Gastrocnemius medialis (tissue), 4 donors: Measurements from ENCODE around the gene NCMAP. TPM values are rescaled to one million over a fixed set of nuclear protein-coding genes. Genes with fewer than 3 reads are reported as not detected.
A peak's percentile ranks its signal among the peaks of the same experiment; 100 is the strongest.
"Not testable (repeated sequence)": the region's sequence is repeated elsewhere in the genome, so short reads cannot be mapped to it uniquely, and the experiment has no call there.

Experiments
- ATAC-seq, 2 donors: fragments of 150-250 bp; one replicate each; pipeline ENCODE4 v1.9.1; 2016
- DNase-seq, 2 donors: peaks; one replicate each; pipeline ENCODE4 v3.0.0-alpha.2; 2019
- H3K27ac ChIP-seq, 4 donors: fragments of 200-600 bp; sonication (generic); 1 replicate in 1 of 4; 2 replicates in 3 of 4; pipeline ENCODE4 v1.5.1; 2016 to 2018; ENCODE audit warnings: mild to moderate bottlenecking in 2 of 4, moderate library complexity in 1 of 4
- H3K27me3 ChIP-seq, 3 donors: fragments of 200-600 bp; sonication (generic) in 2 of 3; 1 replicate in 1 of 3; 2 replicates in 2 of 3; pipeline versions ENCODE4 v1.5.1 to v1.6.0; 2016 to 2019; ENCODE audit warnings: mild to moderate bottlenecking in 1 of 3, moderate library complexity in 1 of 3
- H3K36me3 ChIP-seq, 2 donors: fragments of 200-600 bp; sonication (generic) in 1 of 2; one replicate each; pipeline ENCODE4 v1.5.1; 2017 to 2018
- H3K4me1 ChIP-seq, 2 donors: fragments of 200-600 bp; sonication (generic) in 1 of 2; one replicate each; pipeline ENCODE4 v1.5.1; 2016 to 2017; ENCODE audit warnings: mild to moderate bottlenecking in 2 of 2
- H3K4me3 ChIP-seq, 4 donors: fragments of 200-600 bp; sonication (generic) in 3 of 4; 1 replicate in 1 of 4; 2 replicates in 3 of 4; pipeline ENCODE4 v1.5.1; 2016 to 2019; ENCODE audit warnings: mild to moderate bottlenecking in 2 of 4
- H3K9me3 ChIP-seq, 3 donors: fragments of 200-600 bp; sonication (generic) in 2 of 3; 1 replicate in 1 of 3; 2 replicates in 2 of 3; pipeline ENCODE4 v1.5.1; 2016 to 2019
- CTCF ChIP-seq, 5 experiments: fragments of 450-650 bp in 3 of 5; fragments of 200-600 bp in 2 of 5; sonication (generic) in 2 of 5; IDR thresholded peaks in 4 of 5; conservative IDR thresholded peaks in 1 of 5; 1 replicate in 4 of 5; 2 replicates in 1 of 5; pipeline ENCODE4 v1.5.1; 2016 to 2019; ENCODE audit warnings: antibody characterized with exemption in 5 of 5, mild to moderate bottlenecking in 3 of 5, moderate library complexity in 3 of 5
- POLR2A ChIP-seq, 2 donors: fragments of 450-650 bp; IDR thresholded peaks; one replicate each; pipeline ENCODE4 v1.6.1; 2017; ENCODE audit warnings: antibody characterized with exemption in 2 of 2, mild to moderate bottlenecking in 2 of 2, moderate library complexity in 2 of 2
- in situ Hi-C, 4 donors: fragments of 200-750 bp; cut with MboI; loops; one replicate each; pipeline versions ENCODE4 v1.15.0 to v1.8.0; 2017; ENCODE audit warnings: low sequenced_read_pairs in 4 of 4
- intact Hi-C: fragments of 100-400 bp; cut with DNase I; formaldehyde crosslinking; loops from one replicate; pipeline ENCODE4 v1.15.1; 2023; ENCODE audit warnings: low total_unique reads
- total RNA-seq, 4 donors: library from RNA; depleted of rRNA; stranded (reverse); fragments of >200 nt; gene quantifications; one replicate each; pipeline versions ENCODE4 v1.1.0 to v1.2.3, GENCODE V29; 2016

NCMAP gene
- total RNA-seq, 4 donors from 2014 or later: 0.09 TPM; not detected in 3

GRCh38 chr1:24525606-24526005 lies 30.3 kb upstream of the NCMAP start:
- Histone ChIP-seq H3K9me3 (no peaks in the 10 kb centered on the region), H3K27me3 (no peaks in the 10 kb centered on the region), H3K4me3 (no peak overlapping the region), H3K4me1 (no peaks in the 10 kb centered on the region), H3K36me3 (no peaks in the 10 kb centered on the region), H3K27ac (no peak overlapping the region)
- intact Hi-C loops: no loop called here
- no peak for TF ChIP-seq CTCF (IDR thresholded peaks at IDR 0.05 in 4 of 5, conservative IDR thresholded peaks at IDR 0.05 in 1 of 5)
- TF ChIP-seq POLR2A (IDR thresholded peaks at IDR 0.05): no peak
- no peak for DNase-seq
- no peak for ATAC-seq
- in situ Hi-C loops: no loop called here

GRCh38 chr1:24526045-24526444 lies 29.8 kb upstream of the NCMAP start:
- TF ChIP-seq CTCF (IDR thresholded peaks at IDR 0.05 in 4 of 5, conservative IDR thresholded peaks at IDR 0.05 in 1 of 5) (no peak), POLR2A (IDR thresholded peaks at IDR 0.05) (no peak)
- Histone ChIP-seq H3K9me3 (no peaks in the 10 kb centered on the region), H3K27ac (no peak overlapping the region), H3K27me3 (no peaks in the 10 kb centered on the region), H3K4me3 (no peak overlapping the region), H3K36me3 (no peaks in the 10 kb centered on the region), H3K4me1 (no peaks in the 10 kb centered on the region)
- ATAC-seq (no peak), DNase-seq (no peak)
- in situ Hi-C loops: no loop called here
- intact Hi-C loops: no loop called here

GRCh38 chr1:24526940-24527542 lies 28.8 kb upstream of the NCMAP start:
- TF ChIP-seq CTCF (IDR thresholded peaks at IDR 0.05 in 4 of 5, conservative IDR thresholded peaks at IDR 0.05 in 1 of 5) (peak in 3 of 5 experiments; percentile 10 to 36 (median 32)), POLR2A (IDR thresholded peaks at IDR 0.05) (no peak)
- no peak for DNase-seq
- in situ Hi-C loops: no loop called here
- no peaks in the 10 kb centered on the region for H3K4me1 ChIP-seq
- H3K36me3 ChIP-seq: no peaks in the 10 kb centered on the region
- H3K27me3 ChIP-seq: no peaks in the 10 kb centered on the region
- H3K9me3 ChIP-seq: no peaks in the 10 kb centered on the region
- ATAC-seq: no peak
- intact Hi-C loops: no loop called here
- no peak overlapping the region for H3K4me3 ChIP-seq
- no peak overlapping the region for H3K27ac ChIP-seq

GRCh38 chr1:24528744-24529143 lies 27.1 kb upstream of the NCMAP start:
- intact Hi-C loops (no loop called here), in situ Hi-C loops (no loop called here)
- H3K36me3 ChIP-seq: no peaks in the 10 kb centered on the region
- no peaks in the 10 kb centered on the region for H3K9me3 ChIP-seq
- DNase-seq (no peak), ATAC-seq (no peak)
- H3K4me3 ChIP-seq: no peak overlapping the region
- no peaks in the 10 kb centered on the region for H3K4me1 ChIP-seq
- no peaks in the 10 kb centered on the region for H3K27me3 ChIP-seq
- H3K27ac ChIP-seq: no peak overlapping the region
- no peak for TF ChIP-seq CTCF (IDR thresholded peaks at IDR 0.05 in 4 of 5, conservative IDR thresholded peaks at IDR 0.05 in 1 of 5)

- H3K4me1 ChIP-seq, H3K4me3 ChIP-seq, H3K9me3 ChIP-seq, intact Hi-C loops, DNase-seq, H3K27me3 ChIP-seq, H3K27ac ChIP-seq, H3K36me3 ChIP-seq, ATAC-seq, in situ Hi-C loops: not testable (repeated sequence)
Observed at GRCh38 chr1:24529292-24529691, 26.6 kb upstream of the NCMAP start.
